HL-60 (cell line): ENCODE results near the gene WNT3.

ENCODE experiments used
- REST ChIP-seq: IDR thresholded peaks from 2 replicates; pipeline ENCODE4 v1.6.1; 2012; ENCODE audit warnings: low read depth; ENCODE audit not compliant: insufficient replicate concordance
- SPI1 ChIP-seq: IDR thresholded peaks from 2 replicates; pipeline ENCODE4 v1.6.1; 2012; ENCODE audit warnings: low read depth, mild to moderate bottlenecking, borderline replicate concordance
- TF ChIP-seq, protein P1 (sequence below): IDR thresholded peaks from one replicate; pipeline ENCODE4 v1.5.1; 2011; ENCODE audit warnings: low read length, control low read depth, inconsistent platforms; ENCODE audit not compliant: insufficient read depth

GRCh38 chr17:46722662-46723285, 95.7 kb downstream of the WNT3 start:
- TF ChIP-seq, protein P1, sequence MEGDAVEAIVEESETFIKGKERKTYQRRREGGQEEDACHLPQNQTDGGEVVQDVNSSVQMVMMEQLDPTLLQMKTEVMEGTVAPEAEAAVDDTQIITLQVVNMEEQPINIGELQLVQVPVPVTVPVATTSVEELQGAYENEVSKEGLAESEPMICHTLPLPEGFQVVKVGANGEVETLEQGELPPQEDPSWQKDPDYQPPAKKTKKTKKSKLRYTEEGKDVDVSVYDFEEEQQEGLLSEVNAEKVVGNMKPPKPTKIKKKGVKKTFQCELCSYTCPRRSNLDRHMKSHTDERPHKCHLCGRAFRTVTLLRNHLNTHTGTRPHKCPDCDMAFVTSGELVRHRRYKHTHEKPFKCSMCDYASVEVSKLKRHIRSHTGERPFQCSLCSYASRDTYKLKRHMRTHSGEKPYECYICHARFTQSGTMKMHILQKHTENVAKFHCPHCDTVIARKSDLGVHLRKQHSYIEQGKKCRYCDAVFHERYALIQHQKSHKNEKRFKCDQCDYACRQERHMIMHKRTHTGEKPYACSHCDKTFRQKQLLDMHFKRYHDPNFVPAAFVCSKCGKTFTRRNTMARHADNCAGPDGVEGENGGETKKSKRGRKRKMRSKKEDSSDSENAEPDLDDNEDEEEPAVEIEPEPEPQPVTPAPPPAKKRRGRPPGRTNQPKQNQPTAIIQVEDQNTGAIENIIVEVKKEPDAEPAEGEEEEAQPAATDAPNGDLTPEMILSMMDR = no peak
- TF ChIP-seq SPI1 = no peak
- no peak for TF ChIP-seq REST
